HG03469 (cell line): Measurements from ENCODE around the gene CCDC180.
A peak's percentile ranks its signal among the peaks of the same experiment; 100 is the strongest.
"Not testable (repeated sequence)": the region's sequence is repeated elsewhere in the genome, so short reads cannot be mapped to it uniquely, and the experiment has no call there.

Experiments used
- ATAC-seq: cut with Tn5 transposase; IDR thresholded peaks from one replicate; pipeline ENCODE4 v1.9.1; 2021; ENCODE audit warnings: mild to moderate bottlenecking, moderate library complexity, moderate number of reproducible peaks; ENCODE audit not compliant: unreplicated experiment

Gene CCDC180

GRCh38 chr9:97307500-97308163 lies at the start of gene CCDC180:
Gene CCDC180, plus strand, starts transcription at chr9:97307659. Its CDS starts 405 bp downstream, at chr9:97308064.
- no peak for ATAC-seq

- ATAC-seq = not testable (repeated sequence)
These were observed 47.5 kb upstream of the CCDC180 start for GRCh38 chr9:97259834-97260514.

- ATAC-seq = no peak
These were observed 36.2 kb upstream of the CCDC180 start for GRCh38 chr9:97271292-97271691.

GRCh38 chr9:97272072-97272471 lies 35.4 kb upstream of the CCDC180 start:
- ATAC-seq = no peak

GRCh38 chr9:97276310-97276852 lies 31.1 kb upstream of the CCDC180 start:
- no peak for ATAC-seq

- no peak for ATAC-seq
These were observed 29.5 kb upstream of the CCDC180 start for GRCh38 chr9:97277953-97278352.

- ATAC-seq = no peak
These were observed 26.6 kb upstream of the CCDC180 start for GRCh38 chr9:97280755-97281330.

GRCh38 chr9:97283768-97284167 lies 23.7 kb upstream of the CCDC180 start:
- no peak for ATAC-seq

- no peak for ATAC-seq
These were observed 22.7 kb upstream of the CCDC180 start for GRCh38 chr9:97284798-97285197.

- ATAC-seq = no peak
These were observed 15.3 kb upstream of the CCDC180 start for GRCh38 chr9:97292200-97292599.

- ATAC-seq = no peak
These were observed 14.2 kb upstream of the CCDC180 start for GRCh38 chr9:97293207-97293721.

GRCh38 chr9:97293818-97294217 lies 13.6 kb upstream of the CCDC180 start:
- no peak for ATAC-seq

GRCh38 chr9:97297889-97298288 lies 9.6 kb upstream of the CCDC180 start:
- ATAC-seq = no peak

- ATAC-seq = peak; percentile 48
These were observed 7.5 kb upstream of the CCDC180 start for GRCh38 chr9:97299809-97300414.

- ATAC-seq = no peak
These were observed 6.9 kb upstream of the CCDC180 start for GRCh38 chr9:97300586-97300985.

GRCh38 chr9:97301974-97302373 lies 5.5 kb upstream of the CCDC180 start:
- no peak for ATAC-seq

- no peak for ATAC-seq
These were observed 2.9 kb upstream of the CCDC180 start for GRCh38 chr9:97304586-97304985.

- no peak for ATAC-seq
These were observed 1.8 kb upstream of the CCDC180 start for GRCh38 chr9:97305501-97306298.

- no peak for ATAC-seq
These were observed 368 bp upstream of the CCDC180 start for GRCh38 chr9:97307091-97307490.

- no peak for ATAC-seq
These were observed 1.8 kb downstream of the CCDC180 start for GRCh38 chr9:97309260-97309659.
